Activated CD4-positive, alpha-beta T cell treated with anti-CD3 and anti-CD28 coated beads, Interleukin-2, amount 10 ng/mL, durations not matched to agents 24 days and 14 days (primary cell): ENCODE results near the gene SYN1. TPM values are rescaled to one million over a fixed set of nuclear protein-coding genes. Genes with fewer than 3 reads are reported as not detected.
"Not testable (repeated sequence)": the region's sequence is repeated elsewhere in the genome, so short reads cannot be mapped to it uniquely, and the experiment has no call there.

Experiments
- DNase-seq: peaks from one replicate; pipeline ENCODE4 v3.0.0; 2022
- H3K27ac Mint-ChIP-seq: one replicate; pipeline ENCODE4 v1.8.0; 2022; ENCODE audit warnings: mild to moderate bottlenecking, mixed read lengths
- H3K27me3 Mint-ChIP-seq: one replicate; pipeline ENCODE4 v1.8.0; 2022; ENCODE audit warnings: mixed read lengths
- H3K36me3 Mint-ChIP-seq: one replicate; pipeline ENCODE4 v1.8.0; 2022; ENCODE audit warnings: low read depth, mild to moderate bottlenecking, mixed read lengths
- H3K4me1 Mint-ChIP-seq: one replicate; pipeline ENCODE4 v1.8.0; 2021; ENCODE audit warnings: mixed read lengths
- H3K4me3 Mint-ChIP-seq: one replicate; pipeline ENCODE4 v1.8.0; 2022; ENCODE audit warnings: mild to moderate bottlenecking, moderate library complexity, mixed read lengths
- H3K9me3 Mint-ChIP-seq: one replicate; pipeline ENCODE4 v1.8.0; 2021; ENCODE audit warnings: mixed read lengths
- intact Hi-C: fragments of 100-400 bp; cut with micrococcal nuclease; formaldehyde crosslinking; loops from one replicate; pipeline ENCODE4 v1.15.1; 2023
- total RNA-seq: library from RNA; stranded (reverse); gene quantifications from 2 replicates; pipeline ENCODE4 v1.2.3, GENCODE V29; 2022

The SYN1 gene
- 0.49 and 0.54 TPM in 2 replicates for total RNA-seq

DNA sequence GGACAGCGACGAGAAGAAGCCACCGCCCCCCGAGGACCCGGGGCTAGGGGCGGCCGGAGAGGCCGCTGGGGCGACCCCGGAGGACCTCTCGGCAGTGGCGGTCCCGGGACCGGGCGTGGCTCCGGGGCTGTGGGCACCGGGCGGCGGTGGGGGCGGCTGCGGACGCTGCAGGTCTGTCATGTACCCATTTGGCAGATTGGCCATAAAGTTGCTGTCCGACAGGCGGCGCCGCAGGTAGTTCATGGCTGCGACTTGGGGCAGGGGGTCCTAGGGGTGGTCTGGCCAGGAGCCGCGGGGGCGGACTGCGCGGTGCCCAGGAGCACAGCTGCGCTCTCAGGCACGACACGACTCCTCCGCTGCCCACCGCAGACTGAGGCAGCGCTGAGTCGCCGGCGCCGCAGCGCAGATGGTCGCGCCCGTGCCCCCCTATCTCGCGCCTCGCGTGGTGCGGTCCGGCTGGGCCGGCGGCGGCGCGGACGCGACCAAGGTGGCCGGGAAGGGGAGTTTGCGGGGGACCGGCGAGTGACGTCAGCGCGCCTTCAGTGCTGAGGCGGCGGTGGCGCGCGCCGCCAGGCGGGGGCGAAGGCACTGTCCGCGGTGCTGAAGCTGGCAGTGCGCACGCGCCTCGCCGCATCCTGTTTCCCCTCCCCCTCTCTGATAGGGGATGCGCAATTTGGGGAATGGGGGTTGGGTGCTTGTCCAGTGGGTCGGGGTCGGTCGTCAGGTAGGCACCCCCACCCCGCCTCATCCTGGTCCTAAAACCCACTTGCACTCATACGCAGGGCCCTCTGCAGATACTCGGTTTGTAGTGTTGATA lies at the start of gene SYN1:
Gene SYN1 (minus strand): TSS at position 372 of the 817 bp plus-strand sequence. CDS start 129 bp downstream, at position 243.
- Mint-ChIP-seq H3K36me3 (no peaks in the 10 kb centered on the region), H3K27me3 (peaks cover 31% of the 10 kb centered on the region), H3K27ac (no peak within 1 kb of the TSS), H3K4me3 (peak within 1 kb of the TSS; percentile 72), H3K9me3 (no peaks in the 10 kb centered on the region), H3K4me1 (peaks cover 13% of the 10 kb centered on the region)
- DNase-seq = peak; percentile 94
- intact Hi-C loops = loop anchor here (2.0 to 5.0 kb wide), 2 partner anchors 37 to 59 kb away; partner anchors contain the start of genes ARAF and TIMP1

DNA sequence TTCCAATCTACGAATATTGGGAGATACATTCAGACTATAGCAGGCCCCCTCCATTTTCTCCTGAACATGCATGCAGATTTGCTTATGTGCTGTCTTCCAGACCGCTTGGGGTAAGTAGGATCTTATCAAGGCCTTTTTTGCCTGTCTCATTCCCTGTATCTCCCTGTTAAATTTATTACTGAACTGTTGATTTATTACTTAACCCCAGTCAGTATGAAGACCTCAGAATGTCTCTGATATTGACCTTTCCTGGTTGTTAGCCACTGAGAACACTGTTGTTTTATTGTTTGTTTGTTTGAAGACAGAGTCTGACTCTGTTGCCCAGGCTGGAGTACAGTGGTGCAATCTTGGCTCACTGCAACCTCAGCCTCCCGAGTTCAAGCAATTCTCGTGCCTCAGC lies 46.1 kb upstream of the SYN1 start:
- H3K27ac Mint-ChIP-seq, H3K4me3 Mint-ChIP-seq, intact Hi-C loops, H3K36me3 Mint-ChIP-seq, DNase-seq, H3K9me3 Mint-ChIP-seq, H3K27me3 Mint-ChIP-seq: not testable (repeated sequence)
- peaks cover 14% of the 10 kb centered on the region for H3K4me1 Mint-ChIP-seq

DNA sequence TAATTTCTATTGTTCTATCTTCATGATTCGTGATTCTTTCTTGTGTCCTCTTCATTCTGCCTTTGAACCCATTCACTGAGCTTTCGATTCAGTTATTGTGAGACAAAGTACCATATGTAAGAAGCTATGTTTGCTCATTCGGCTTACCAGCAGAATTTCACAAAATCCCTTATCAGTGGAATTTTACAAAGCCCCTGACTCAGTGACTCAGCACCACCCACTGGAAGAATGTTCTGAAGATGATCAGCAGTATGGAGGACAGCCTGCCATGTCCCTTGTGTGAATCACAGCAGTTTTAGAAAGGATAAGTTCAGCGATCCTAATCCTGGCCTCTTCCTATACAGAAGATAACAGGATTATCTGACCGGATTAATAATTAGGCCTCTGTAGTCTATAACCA lies 45.1 kb upstream of the SYN1 start:
- H3K4me3 Mint-ChIP-seq = no peak overlapping the region
- intact Hi-C loops = no loop called here

DNA sequence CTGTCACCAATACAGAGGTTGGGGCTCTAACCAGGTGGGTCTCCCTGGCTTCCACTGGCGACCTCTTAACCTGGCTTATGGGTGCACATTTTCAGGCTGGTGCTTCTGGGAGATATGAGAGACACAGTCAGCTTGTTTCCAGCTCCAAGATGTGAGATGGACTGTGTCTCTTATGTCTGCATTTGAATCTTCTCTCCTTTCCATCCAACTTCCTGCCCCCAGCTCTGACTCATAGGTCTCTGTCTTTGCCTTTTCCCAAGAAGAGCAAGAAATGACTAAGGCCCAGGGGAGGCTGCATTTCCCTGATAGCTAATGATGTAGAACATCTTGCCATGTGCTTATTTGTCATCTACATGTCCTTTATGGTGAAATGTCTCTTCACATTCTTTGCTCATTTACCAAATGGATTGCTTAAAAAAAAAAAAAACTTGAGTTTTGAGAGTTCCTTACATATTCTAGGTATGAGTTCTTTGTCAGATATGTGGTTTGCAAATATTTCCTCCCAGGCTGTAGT lies 42.5 kb upstream of the SYN1 start:
- intact Hi-C loops = loop anchor here (1.0 kb wide), 1 partner anchor 12 kb away; the partner anchor contains the start of gene ELK1
- peaks cover 3% of the 10 kb centered on the region for H3K9me3 Mint-ChIP-seq
- H3K4me3 Mint-ChIP-seq = peak overlapping the region; percentile 67
- peak overlapping the region; percentile 96 for H3K27ac Mint-ChIP-seq
- DNase-seq = peak; percentile 67
- H3K36me3 Mint-ChIP-seq = peaks cover 12% of the 10 kb centered on the region
- peaks cover 18% of the 10 kb centered on the region for H3K4me1 Mint-ChIP-seq
- H3K27me3 Mint-ChIP-seq = no peaks in the 10 kb centered on the region

More for the DNA sequence above, 45.1 kb upstream of the SYN1 start:
- H3K27ac Mint-ChIP-seq = peak overlapping the region; percentile 78
- H3K36me3 Mint-ChIP-seq = peaks cover 5% of the 10 kb centered on the region
- no peaks in the 10 kb centered on the region for H3K27me3 Mint-ChIP-seq
- peaks cover 14% of the 10 kb centered on the region for H3K4me1 Mint-ChIP-seq
- H3K9me3 Mint-ChIP-seq = peaks cover 4% of the 10 kb centered on the region
- no peak for DNase-seq

DNA sequence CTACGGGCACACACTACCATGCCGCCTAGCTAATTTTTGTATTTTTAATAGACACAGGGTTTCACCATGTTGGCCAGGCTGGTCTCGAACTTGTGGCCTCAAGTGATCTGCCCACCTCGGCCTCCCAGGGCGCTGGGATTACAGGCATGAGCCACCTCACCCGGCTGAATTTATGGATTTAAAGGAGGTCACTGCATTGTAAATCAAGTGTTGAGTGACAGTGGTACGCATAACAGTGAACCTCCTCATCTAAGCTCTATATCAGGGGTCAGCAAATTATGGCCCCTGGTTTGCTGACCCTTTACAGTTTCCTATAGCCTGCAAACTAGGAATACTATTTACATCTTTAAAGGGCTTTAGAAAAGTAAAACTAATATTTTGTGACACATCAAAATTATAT lies 41.9 kb upstream of the SYN1 start:
- Mint-ChIP-seq H3K9me3 (no peaks in the 10 kb centered on the region), H3K27ac (peak overlapping the region; percentile 96), H3K4me1 (peaks cover 20% of the 10 kb centered on the region), H3K36me3 (peaks cover 18% of the 10 kb centered on the region), H3K4me3 (no peak overlapping the region), H3K27me3 (no peaks in the 10 kb centered on the region)
- intact Hi-C loops = no loop called here
- DNase-seq = no peak

DNA sequence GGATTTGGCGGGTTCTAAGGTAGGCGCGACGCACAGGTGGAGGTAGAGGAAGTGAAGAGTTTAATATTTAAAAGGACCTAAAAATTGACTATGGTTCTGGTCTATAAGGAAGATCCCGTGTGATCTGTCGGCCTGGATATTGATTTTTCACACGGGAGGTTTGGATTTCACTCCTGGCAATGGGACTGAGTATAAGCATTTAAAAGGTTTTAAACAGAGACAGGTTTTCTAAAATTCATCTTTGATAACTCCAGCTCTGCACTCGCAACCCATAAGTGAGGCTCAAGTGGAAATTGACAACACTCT lies 39.7 kb upstream of the SYN1 start:
- Mint-ChIP-seq H3K4me3 (peak overlapping the region; percentile 88), H3K9me3 (no peaks in the 10 kb centered on the region), H3K4me1 (peaks cover 29% of the 10 kb centered on the region), H3K27me3 (no peaks in the 10 kb centered on the region), H3K27ac (peak overlapping the region; percentile 99), H3K36me3 (peaks cover 35% of the 10 kb centered on the region)
- intact Hi-C loops = loop anchor here (2.0 to 10.0 kb wide), 3 partner anchors 99 to 512 kb away; partner anchors contain the start of genes ARAF, RBM10 and UBA1
- no peak for DNase-seq

DNA sequence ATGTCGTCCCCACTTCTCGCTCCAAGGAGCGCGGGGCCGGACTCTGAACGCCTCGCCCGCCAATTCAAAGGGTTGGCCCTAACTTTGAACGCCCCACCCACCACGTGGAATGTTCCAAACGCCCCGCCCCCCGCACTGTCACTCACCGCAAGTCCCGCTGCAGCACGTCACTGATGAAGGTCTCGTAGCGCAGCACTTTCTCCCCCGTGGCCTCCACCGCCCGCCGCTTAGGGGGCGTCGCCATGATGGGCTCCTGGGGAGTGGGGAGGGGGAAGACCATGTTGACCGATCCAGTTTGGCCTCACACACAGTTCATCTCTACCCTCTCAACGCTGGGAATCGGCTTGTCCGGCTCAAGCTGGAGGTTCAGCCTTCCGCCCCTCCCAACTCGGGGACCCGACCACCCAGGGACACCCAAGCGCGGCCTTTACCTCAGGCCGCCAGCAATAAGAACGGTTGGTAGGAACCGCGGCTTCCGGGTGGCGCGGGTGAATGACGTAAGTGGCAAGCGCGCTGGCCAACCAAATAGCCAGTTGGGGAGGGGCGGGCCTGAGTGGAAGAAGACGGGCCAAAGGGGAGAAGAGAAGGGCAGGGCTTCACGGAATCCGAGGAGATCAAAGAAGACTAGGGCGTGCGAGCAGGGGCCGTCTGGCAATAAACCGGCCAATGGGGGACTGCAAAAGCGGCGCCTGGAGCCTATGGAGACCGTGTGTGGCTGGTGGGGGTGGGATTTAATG lies 39.2 kb upstream of the SYN1 start, which contains the start of gene UXT:
Gene UXT (minus strand): TSS at position 497 of the 737 bp plus-strand sequence. CDS start 253 bp downstream, at position 244.
- H3K4me3 Mint-ChIP-seq = peak within 1 kb of the TSS; percentile 88
- peak; percentile 97 for DNase-seq
- H3K36me3 Mint-ChIP-seq = peaks cover 36% of the 10 kb centered on the region
- peak within 1 kb of the TSS; percentile 99 for H3K27ac Mint-ChIP-seq
- intact Hi-C loops = loop anchor here (1.0 to 10.0 kb wide), 4 partner anchors 9 to 512 kb away; partner anchors contain the start of genes ARAF, ELK1, RBM10 and UBA1
- H3K27me3 Mint-ChIP-seq = no peaks in the 10 kb centered on the region
- H3K9me3 Mint-ChIP-seq = no peaks in the 10 kb centered on the region
- peaks cover 29% of the 10 kb centered on the region for H3K4me1 Mint-ChIP-seq

DNA sequence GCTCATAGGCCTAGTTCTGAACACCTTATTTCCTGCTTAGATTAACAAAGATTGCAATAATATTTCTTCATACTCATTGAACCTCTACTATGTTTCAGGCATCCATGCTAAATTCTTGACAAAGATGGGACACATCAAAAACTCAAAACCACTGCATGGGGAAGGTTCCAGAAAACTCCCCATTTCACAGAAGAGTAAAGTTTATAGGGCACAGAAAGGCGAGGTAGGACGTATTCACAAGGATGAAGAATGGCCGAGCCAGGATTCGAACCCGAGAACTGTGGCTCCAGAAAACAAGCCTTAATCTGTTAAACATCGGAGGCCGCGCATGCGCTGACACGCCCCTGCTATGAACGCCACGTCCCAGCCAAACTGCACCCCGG lies 38.6 kb upstream of the SYN1 start:
- Mint-ChIP-seq H3K36me3 (peaks cover 42% of the 10 kb centered on the region), H3K4me3 (peak overlapping the region; percentile 88), H3K4me1 (peaks cover 29% of the 10 kb centered on the region), H3K9me3 (no peaks in the 10 kb centered on the region), H3K27me3 (no peaks in the 10 kb centered on the region), H3K27ac (peak overlapping the region; percentile 99)
- intact Hi-C loops = loop anchor here (1.0 to 10.0 kb wide), 4 partner anchors 8 to 511 kb away; partner anchors contain the start of genes ARAF, ELK1, RBM10 and UBA1
- no peak for DNase-seq

DNA sequence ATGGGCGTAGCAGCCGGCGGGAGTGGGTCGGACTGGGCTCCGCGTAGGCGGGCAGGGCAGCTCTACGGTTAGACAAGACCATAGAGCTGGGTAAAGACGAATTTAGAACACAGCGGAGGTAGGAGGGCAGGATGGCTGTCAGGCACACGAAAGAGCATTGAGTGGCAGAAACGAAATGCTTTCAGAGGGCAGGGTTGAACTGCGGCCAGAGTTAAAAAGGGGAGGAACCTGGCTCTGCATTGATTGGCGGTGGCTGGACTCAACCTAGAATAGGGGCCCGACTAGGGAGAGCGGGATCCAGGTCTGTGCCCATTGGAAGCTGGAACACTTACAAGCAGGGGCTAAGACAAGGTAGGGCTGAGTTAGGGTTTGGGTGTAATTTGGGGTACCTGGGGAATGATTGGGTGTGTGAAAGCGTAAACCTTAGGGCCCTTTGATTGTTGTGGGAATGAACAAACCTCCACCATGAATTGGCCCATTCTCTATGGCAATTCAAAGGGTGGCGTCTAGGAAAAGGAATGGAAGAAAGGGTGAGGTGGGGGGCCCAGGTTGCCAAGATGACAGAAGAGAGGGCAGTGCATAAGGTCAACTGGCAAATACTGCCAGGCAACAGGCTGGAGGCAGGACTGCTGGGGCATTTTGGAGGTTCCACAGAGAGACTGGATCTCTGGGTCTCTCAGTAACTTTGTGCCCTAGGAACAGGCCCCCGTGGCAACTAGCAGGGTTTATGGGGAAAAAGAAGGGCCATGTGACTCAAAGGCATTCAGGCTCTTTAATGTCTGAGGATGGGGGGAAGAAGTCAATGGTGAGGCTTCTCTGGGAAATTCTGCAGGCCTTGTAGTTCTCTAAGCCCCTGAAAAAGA lies 31.6 kb upstream of the SYN1 start:
- intact Hi-C loops = loop anchor here (2.0 to 10.0 kb wide), 8 partner anchors 14 to 826 kb away; partner anchors contain the start of genes ARAF, CDK16, FTSJ1 and TIMP1

DNA sequence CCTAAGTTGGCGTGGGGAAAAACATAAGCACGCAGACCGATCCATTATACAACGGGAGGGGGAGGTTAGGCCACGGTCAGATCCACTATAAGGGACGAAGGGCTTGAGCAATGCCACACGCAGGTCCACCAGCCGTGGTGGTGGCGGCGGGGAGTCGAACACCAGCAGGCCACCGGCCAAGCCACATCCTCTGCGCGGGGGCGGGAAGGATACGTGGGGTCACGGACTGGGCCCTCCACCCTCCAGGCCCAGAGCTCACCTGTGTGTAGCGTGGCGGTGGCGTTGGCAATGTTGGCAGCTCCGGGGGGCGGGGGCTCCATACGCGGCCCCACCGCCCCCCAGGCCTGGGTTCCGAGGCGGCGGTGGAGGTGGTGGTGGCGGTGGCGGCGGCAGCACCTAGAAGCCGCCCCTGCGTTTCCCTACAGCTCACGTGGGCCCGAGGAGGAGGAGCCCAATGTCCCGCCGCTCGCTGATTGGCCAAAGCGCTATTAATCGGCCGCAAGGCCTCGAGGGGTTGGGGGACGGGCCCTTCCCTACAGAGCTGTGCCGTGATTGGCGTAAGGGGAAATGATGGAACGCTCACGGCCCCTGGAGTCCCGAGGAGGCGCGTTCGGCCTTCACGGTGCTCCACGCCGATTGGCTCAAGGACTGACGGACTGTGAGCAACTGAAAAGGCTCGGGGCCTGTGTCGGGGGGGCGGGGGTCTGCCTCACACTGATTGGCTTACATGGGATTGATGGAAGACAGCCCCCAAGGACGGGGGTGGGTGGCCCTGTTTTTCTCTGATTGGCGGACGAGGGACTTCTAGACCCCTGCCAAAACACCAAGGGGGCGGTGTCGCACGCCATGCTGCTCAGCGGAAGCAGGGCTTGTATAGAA lies 30.7 kb upstream of the SYN1 start, which contains the start of gene ELK1:
Gene ELK1 (minus strand): TSS at position 400 of the 879 bp plus-strand sequence. CDS start 9,122 bp downstream, outside the sequence.
- no peaks in the 10 kb centered on the region for H3K27me3 Mint-ChIP-seq
- H3K4me3 Mint-ChIP-seq = peak within 1 kb of the TSS; percentile 93
- H3K27ac Mint-ChIP-seq = peak within 1 kb of the TSS; percentile 94
- peaks cover 61% of the 10 kb centered on the region for H3K36me3 Mint-ChIP-seq
- peaks cover 49% of the 10 kb centered on the region for H3K4me1 Mint-ChIP-seq
- DNase-seq = peak; percentile 96
- intact Hi-C loops = loop anchor here (1.0 to 10.0 kb wide), 11 partner anchors 8 to 827 kb away; partner anchors contain the start of genes ARAF, CDK16, FTSJ1 and TIMP1
- H3K9me3 Mint-ChIP-seq = no peaks in the 10 kb centered on the region

More for the DNA sequence above, 31.6 kb upstream of the SYN1 start:
- no peaks in the 10 kb centered on the region for H3K9me3 Mint-ChIP-seq
- H3K4me1 Mint-ChIP-seq = peaks cover 54% of the 10 kb centered on the region
- peak overlapping the region; percentile 94 for H3K27ac Mint-ChIP-seq
- peak overlapping the region; percentile 93 for H3K4me3 Mint-ChIP-seq
- H3K27me3 Mint-ChIP-seq = no peaks in the 10 kb centered on the region
- DNase-seq = no peak
- H3K36me3 Mint-ChIP-seq = peaks cover 70% of the 10 kb centered on the region

DNA sequence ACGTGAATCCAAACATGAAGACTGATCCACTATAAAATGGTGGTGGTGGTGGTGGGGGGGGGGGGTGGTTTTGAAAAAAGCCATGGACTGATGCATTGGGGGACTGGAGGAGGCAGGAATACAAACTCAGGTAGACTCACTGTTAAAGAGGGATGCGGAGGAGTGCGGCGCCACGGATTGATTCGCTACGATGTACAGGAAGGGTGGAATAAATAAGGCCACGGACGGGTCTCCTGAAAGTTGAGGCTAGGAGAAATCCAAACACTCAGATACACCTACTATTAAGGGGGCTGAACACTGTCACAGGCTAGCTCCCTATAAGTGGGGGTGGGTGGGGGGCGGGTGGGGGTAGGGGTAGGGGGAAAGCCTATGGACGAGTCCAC lies 30.1 kb upstream of the SYN1 start:
- intact Hi-C loops = loop anchor here (1.0 to 10.0 kb wide), 11 partner anchors 9 to 828 kb away; partner anchors contain the start of genes ARAF, CDK16, FTSJ1 and TIMP1
- DNase-seq = no peak
- peaks cover 53% of the 10 kb centered on the region for H3K4me1 Mint-ChIP-seq

DNA sequence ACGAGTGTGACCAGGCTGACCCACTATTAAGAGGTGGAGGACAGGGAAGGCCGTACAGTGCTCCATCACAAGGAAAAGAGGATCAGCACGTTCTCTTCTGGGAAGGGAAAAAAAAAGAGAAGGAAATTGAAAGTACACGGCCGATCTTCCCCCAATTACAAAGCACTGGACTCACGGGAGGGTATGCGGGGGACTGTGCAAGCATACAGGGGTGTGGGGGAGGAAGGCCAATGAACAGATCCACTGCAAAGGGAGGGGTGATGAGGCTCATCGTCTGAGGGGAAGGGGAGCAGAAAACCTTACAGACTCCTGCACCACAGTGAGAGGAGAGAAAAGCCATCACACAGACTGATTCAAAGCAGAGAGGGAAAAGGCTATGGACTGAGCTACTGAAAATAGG lies 29.6 kb upstream of the SYN1 start:
- Mint-ChIP-seq H3K27me3 (no peaks in the 10 kb centered on the region), H3K36me3 (peaks cover 59% of the 10 kb centered on the region)

More for the DNA sequence above, 30.1 kb upstream of the SYN1 start:
- no peaks in the 10 kb centered on the region for H3K27me3 Mint-ChIP-seq
- H3K27ac Mint-ChIP-seq = peak overlapping the region; percentile 89
- peak overlapping the region; percentile 93 for H3K4me3 Mint-ChIP-seq
- no peaks in the 10 kb centered on the region for H3K9me3 Mint-ChIP-seq
- H3K36me3 Mint-ChIP-seq = peaks cover 58% of the 10 kb centered on the region

More for the DNA sequence above, 29.6 kb upstream of the SYN1 start:
- peak overlapping the region; percentile 93 for H3K4me3 Mint-ChIP-seq
- DNase-seq = no peak
- H3K9me3 Mint-ChIP-seq = no peaks in the 10 kb centered on the region
- H3K4me1 Mint-ChIP-seq = peaks cover 55% of the 10 kb centered on the region
- intact Hi-C loops = no loop called here
- peak overlapping the region; percentile 89 for H3K27ac Mint-ChIP-seq
